Neuronal stem cell (in vitro differentiated cells): ENCODE results near the gene FERMT2.
"Not testable (repeated sequence)": the region's sequence is repeated elsewhere in the genome, so short reads cannot be mapped to it uniquely, and the experiment has no call there.

Experiments
- DNase-seq: peaks from one replicate; pipeline ENCODE4 v3.0.0-alpha.2; 2013; ENCODE audit warnings: low spot score
- H2AFZ ChIP-seq: one replicate; pipeline ENCODE4 v1.6.1; 2013; ENCODE audit warnings: mild to moderate bottlenecking, low read length, inconsistent platforms
- H2AK5ac ChIP-seq: 2 replicates; pipeline ENCODE4 v1.6.1; 2013; ENCODE audit warnings: low read depth, mild to moderate bottlenecking, inconsistent platforms, low read length, moderate library complexity, mixed read lengths
- H2BK120ac ChIP-seq: 2 replicates; pipeline ENCODE4 v1.6.1; 2013; ENCODE audit warnings: low read depth, mild to moderate bottlenecking, inconsistent platforms, low read length, moderate library complexity, mixed read lengths
- H2BK12ac ChIP-seq: one replicate; pipeline ENCODE4 v1.6.1; 2013; ENCODE audit warnings: low read length, inconsistent platforms
- H2BK15ac ChIP-seq: 2 replicates; pipeline ENCODE4 v1.6.1; 2013; ENCODE audit warnings: mild to moderate bottlenecking, low read length, inconsistent platforms, mixed read lengths
- H2BK5ac ChIP-seq: one replicate; pipeline ENCODE4 v1.6.1; 2013; ENCODE audit warnings: inconsistent platforms, mild to moderate bottlenecking, low read length, moderate library complexity
- H3K14ac ChIP-seq: one replicate; pipeline ENCODE4 v1.6.1; 2013; ENCODE audit warnings: low read length, inconsistent platforms
- H3K18ac ChIP-seq: 2 replicates; pipeline ENCODE4 v1.6.1; 2013; ENCODE audit warnings: low read length, inconsistent platforms
- H3K23ac ChIP-seq: 2 replicates; pipeline ENCODE4 v1.6.1; 2013; ENCODE audit warnings: low read depth, mild to moderate bottlenecking, mixed read lengths, low read length, inconsistent platforms; ENCODE audit not compliant: poor library complexity
- H3K27ac ChIP-seq: replicated peaks from 3 replicates; pipeline ENCODE4 v1.5.1; 2013; ENCODE audit warnings: low read length, inconsistent platforms
- H3K27me3 ChIP-seq, 3 experiments: 2 replicates each; pipeline ENCODE4 v1.6.1; 2013; ENCODE audit warnings: low read length in 3 of 3, mild to moderate bottlenecking in 2 of 3, inconsistent platforms in 1 of 3, low read depth in 1 of 3, mixed read lengths in 1 of 3, moderate library complexity in 1 of 3; ENCODE audit not compliant: control insufficient read depth in 3 of 3, insufficient read depth in 3 of 3
- H3K36me3 ChIP-seq, 2 donors: replicated peaks in 1 of 2; 2 replicates each; pipeline ENCODE4 v1.6.1; 2013; ENCODE audit warnings: low read length in 2 of 2; ENCODE audit not compliant: control insufficient read depth in 2 of 2, insufficient read depth in 2 of 2
- H3K4ac ChIP-seq: 2 replicates; pipeline ENCODE4 v1.6.1; 2013; ENCODE audit warnings: inconsistent platforms, mild to moderate bottlenecking, low read length, moderate library complexity
- H3K4me1 ChIP-seq, 2 donors: 1 replicate in 1 of 2; 2 replicates in 1 of 2; pipeline ENCODE4 v1.6.1; 2013; ENCODE audit warnings: low read length in 2 of 2, low read depth in 1 of 2; ENCODE audit not compliant: control insufficient read depth in 2 of 2, insufficient read depth in 1 of 2
- H3K4me2 ChIP-seq: one replicate; pipeline ENCODE4 v1.6.1; 2013; ENCODE audit warnings: mild to moderate bottlenecking, low read length, inconsistent platforms; ENCODE audit not compliant: insufficient read depth, poor library complexity, severe bottlenecking
- H3K4me3 ChIP-seq, 2 donors: 2 replicates each; pipeline ENCODE4 v1.5.1; 2013; ENCODE audit warnings: low read length in 2 of 2, mild to moderate bottlenecking in 2 of 2, inconsistent platforms in 1 of 2, moderate library complexity in 1 of 2
- H3K79me1 ChIP-seq: one replicate; pipeline ENCODE4 v1.6.1; 2013; ENCODE audit warnings: low read depth, mild to moderate bottlenecking, inconsistent platforms, low read length, moderate library complexity
- H3K9ac ChIP-seq: one replicate; pipeline ENCODE4 v1.6.1; 2013; ENCODE audit warnings: mild to moderate bottlenecking, low read depth, low read length, inconsistent platforms; ENCODE audit not compliant: poor library complexity
- H3K9me3 ChIP-seq, 2 donors: replicated peaks in 1 of 2; 2 replicates each; pipeline versions ENCODE3 to v1.6.1; 2013; ENCODE audit warnings: low read length in 2 of 2, mild to moderate bottlenecking in 2 of 2, inconsistent platforms in 1 of 2, low read depth in 1 of 2, mixed read lengths in 1 of 2, moderate library complexity in 1 of 2; ENCODE audit not compliant: control insufficient read depth in 2 of 2, insufficient read depth in 1 of 2
- H4K8ac ChIP-seq: one replicate; pipeline ENCODE4 v1.6.1; 2013; ENCODE audit warnings: low read depth, mild to moderate bottlenecking, inconsistent platforms, low read length, moderate library complexity
- H4K91ac ChIP-seq: one replicate; pipeline ENCODE4 v1.6.1; 2013; ENCODE audit warnings: low read length, low read depth, mild to moderate bottlenecking, inconsistent platforms; ENCODE audit not compliant: poor library complexity
- WGBS, 2 donors: extraction: QIAGEN DNeasy Blood & Tissue Kit; methylation state at CpG; one replicate each; pipeline ENCODE4 v1.1.7; 2013; ENCODE audit warnings: missing lambda C conversion rate in 2 of 2, mixed read lengths in 1 of 2; ENCODE audit not compliant: insufficient read length in 2 of 2, insufficient replicate concordance in 1 of 2; ENCODE audit errors: extremely low coverage in 2 of 2; 5-methylcytosine and 5-hydroxymethylcytosine counted together

Gene FERMT2

DNA sequence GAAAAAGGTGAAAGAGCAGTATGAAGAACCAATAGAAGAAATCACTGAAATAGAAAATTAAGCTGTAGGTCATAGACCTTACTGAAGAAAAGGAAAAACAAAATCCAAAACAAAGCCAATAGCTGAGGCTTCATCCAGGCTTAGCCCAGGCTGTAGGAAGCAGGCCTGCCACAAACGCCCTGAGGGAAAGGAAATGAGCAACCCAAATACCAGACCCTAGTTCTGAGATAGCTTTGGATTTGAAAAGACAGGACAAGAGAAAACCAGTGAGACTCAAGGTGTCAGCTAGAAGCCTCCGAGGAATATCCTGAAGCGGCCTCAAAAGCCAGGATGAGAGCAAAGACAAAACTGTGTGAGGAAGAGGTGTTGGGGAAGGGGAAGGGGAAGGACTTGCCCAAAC lies 79.2 kb downstream of the FERMT2 start:
- Histone ChIP-seq H2AFZ (no peak overlapping the region), H3K4me2 (no peak overlapping the region), H2BK5ac (no peak overlapping the region), H3K27me3 (peaks cover 0 to 2% (median 0%) of the 10 kb centered on the region in 3 experiments), H3K9me3 (peaks cover 0 to 2% of the 10 kb centered on the region in 2 donors), H3K79me1 (no peaks in the 10 kb centered on the region), H2AK5ac (no peak overlapping the region), H3K9ac (no peak overlapping the region), H3K4ac (no peak overlapping the region), H3K4me3 (no peak overlapping the region), H3K36me3 (peaks cover 29 to 98% of the 10 kb centered on the region in 2 donors), H3K27ac (no peak overlapping the region), H4K8ac (no peak overlapping the region), H2BK120ac (no peak overlapping the region), H3K14ac (no peak overlapping the region), H2BK15ac (no peak overlapping the region), H3K4me1 (no peaks in the 10 kb centered on the region), H3K23ac (no peak overlapping the region), H4K91ac (no peak overlapping the region), H3K18ac (no peak overlapping the region), H2BK12ac (no peak overlapping the region)
- no CpG with 5 or more reads among the region's 3 CpGs for WGBS, 2 donors
- DNase-seq, result no peak

DNA sequence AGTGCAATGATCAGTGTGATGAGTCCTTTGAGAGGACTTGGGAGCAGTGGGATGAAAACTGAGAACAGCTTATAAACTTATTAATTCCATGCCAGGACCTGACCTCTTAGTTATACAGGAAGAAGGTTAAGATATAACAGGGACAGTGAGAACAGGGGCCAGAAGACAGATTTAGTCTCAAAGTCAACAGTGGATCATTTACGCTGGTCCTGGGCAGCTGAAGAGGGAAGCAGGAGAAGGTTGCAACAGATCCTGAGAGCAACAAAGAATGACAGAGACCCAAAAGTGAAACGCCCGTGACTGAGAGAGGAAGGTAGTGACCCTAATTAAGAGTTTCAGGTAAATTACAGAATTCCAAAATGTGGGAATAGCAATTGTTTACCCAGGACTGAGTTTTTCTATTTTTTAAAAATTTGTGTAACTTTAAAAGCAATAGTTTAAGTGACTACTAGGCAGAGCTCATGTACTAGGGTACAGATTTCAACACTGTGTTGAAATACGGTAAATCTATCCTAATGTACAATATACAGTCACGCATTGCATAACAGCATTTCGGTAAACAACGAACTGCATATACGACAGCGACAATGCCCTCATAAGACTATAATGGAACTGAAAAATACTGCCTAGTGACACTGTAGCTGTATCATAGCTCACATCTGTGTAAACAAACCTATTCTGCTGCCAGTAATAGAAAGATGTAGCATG lies 81.8 kb downstream of the FERMT2 start:
- Histone ChIP-seq H2BK15ac (no peak overlapping the region), H2BK120ac (no peak overlapping the region), H2BK12ac (no peak overlapping the region), H3K4me2 (no peak overlapping the region), H3K36me3 (peaks cover 36 to 98% of the 10 kb centered on the region in 2 donors), H3K23ac (no peak overlapping the region), H3K14ac (no peak overlapping the region), H3K4me3 (no peak overlapping the region), H3K79me1 (no peaks in the 10 kb centered on the region), H2AFZ (no peak overlapping the region), H3K9ac (no peak overlapping the region), H2BK5ac (no peak overlapping the region), H4K8ac (no peak overlapping the region), H2AK5ac (no peak overlapping the region), H3K4me1 (no peaks in the 10 kb centered on the region), H3K9me3 (peaks cover 0 to 2% of the 10 kb centered on the region in 2 donors), H3K27me3 (peaks cover 0 to 2% (median 0%) of the 10 kb centered on the region in 3 experiments), H3K4ac (no peak overlapping the region), H4K91ac (no peak overlapping the region), H3K27ac (no peak overlapping the region), H3K18ac (no peak overlapping the region)
- no peak for DNase-seq
- WGBS, 2 donors, result no CpG with 5 or more reads among the region's 9 CpGs

DNA sequence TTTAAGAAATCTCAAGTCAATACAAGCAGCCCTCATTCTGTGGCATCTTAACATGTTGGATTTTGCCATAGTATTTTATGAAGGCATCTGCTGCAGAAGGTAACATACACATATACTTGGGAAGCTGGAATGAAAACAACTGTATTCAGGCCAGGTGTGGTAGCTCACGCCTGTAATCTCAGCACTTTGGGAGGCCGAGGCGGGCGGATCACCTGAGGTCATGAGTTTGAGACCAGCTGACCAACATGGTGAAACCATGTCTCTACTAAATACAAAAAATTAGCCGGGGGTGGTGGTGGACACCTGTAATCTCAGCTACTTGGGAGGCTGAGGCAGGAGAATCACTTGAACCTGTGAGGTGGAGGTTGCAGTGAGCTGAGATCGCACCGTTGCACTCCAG lies 86.0 kb downstream of the FERMT2 start:
- H3K27ac ChIP-seq, result not testable (repeated sequence)

DNA sequence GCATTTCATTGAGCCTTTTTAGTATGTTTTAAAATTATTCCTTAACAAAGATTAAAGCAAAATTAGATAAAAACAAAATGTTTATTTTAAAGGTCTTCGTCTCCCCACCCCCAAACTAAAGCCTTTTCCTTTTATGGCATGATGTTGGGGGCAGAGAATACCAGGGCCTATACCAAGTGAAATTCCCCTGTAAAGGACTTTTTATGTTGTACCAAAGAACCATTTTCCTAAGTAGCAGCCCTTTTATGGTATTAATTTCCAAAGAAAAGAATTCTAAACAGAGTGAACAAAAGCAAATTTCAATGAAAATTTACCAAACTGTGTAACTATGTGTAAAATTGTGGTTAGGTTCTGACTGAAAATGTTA lies 87.5 kb downstream of the FERMT2 start:
- H3K4me1 ChIP-seq, result no peaks in the 10 kb centered on the region
- H2BK5ac ChIP-seq, result no peak overlapping the region
- no peak overlapping the region for H2BK12ac ChIP-seq
- H3K9ac ChIP-seq, result no peak overlapping the region
- no CpG with 5 or more reads among the region's 1 CpG for WGBS, 2 donors
- no peak overlapping the region for H3K14ac ChIP-seq
- no peak overlapping the region for H2BK15ac ChIP-seq
- no peak overlapping the region for H4K91ac ChIP-seq
- H2BK120ac ChIP-seq, result no peak overlapping the region
- peaks cover 0 to 2% of the 10 kb centered on the region in 2 donors for H3K9me3 ChIP-seq
- H3K18ac ChIP-seq, result no peak overlapping the region
- peaks cover 0 to 2% (median 0%) of the 10 kb centered on the region in 3 experiments for H3K27me3 ChIP-seq
- H3K27ac ChIP-seq, result no peak overlapping the region
- no peak overlapping the region for H3K4me2 ChIP-seq
- no peak for DNase-seq
- no peaks in the 10 kb centered on the region for H3K79me1 ChIP-seq
- no peak overlapping the region for H2AFZ ChIP-seq
- H3K4me3 ChIP-seq, result no peak overlapping the region
- H4K8ac ChIP-seq, result no peak overlapping the region
- peaks cover 25 to 97% of the 10 kb centered on the region in 2 donors for H3K36me3 ChIP-seq
- no peak overlapping the region for H3K23ac ChIP-seq
- H3K4ac ChIP-seq, result no peak overlapping the region
- no peak overlapping the region for H2AK5ac ChIP-seq

More for the DNA sequence above, 86.0 kb downstream of the FERMT2 start:
- H3K4ac ChIP-seq, H2BK15ac ChIP-seq, H4K8ac ChIP-seq, H2BK12ac ChIP-seq, H3K4me1 ChIP-seq, H2BK120ac ChIP-seq, H3K18ac ChIP-seq, H3K4me3 ChIP-seq, H2BK5ac ChIP-seq, H3K9ac ChIP-seq, DNase-seq, H3K14ac ChIP-seq, H3K79me1 ChIP-seq, H2AFZ ChIP-seq, H3K27me3 ChIP-seq, H3K23ac ChIP-seq, H2AK5ac ChIP-seq, H3K4me2 ChIP-seq, H3K9me3 ChIP-seq, H4K91ac ChIP-seq: not testable (repeated sequence)
- peaks cover 27 to 98% of the 10 kb centered on the region in 2 donors for H3K36me3 ChIP-seq
- WGBS, 2 donors, result no CpG with 5 or more reads among the region's 7 CpGs
